Measurements from ENCODE around the gene CDH20.
"Not testable (repeated sequence)": the region's sequence is repeated elsewhere in the genome, so short reads cannot be mapped to it uniquely, and the experiment has no call there.

CDH20 gene

GRCh38 chr18:61350578-61350977, 17.3 kb downstream of the CDH20 start:
- no peak for DNase-seq

DNA sequence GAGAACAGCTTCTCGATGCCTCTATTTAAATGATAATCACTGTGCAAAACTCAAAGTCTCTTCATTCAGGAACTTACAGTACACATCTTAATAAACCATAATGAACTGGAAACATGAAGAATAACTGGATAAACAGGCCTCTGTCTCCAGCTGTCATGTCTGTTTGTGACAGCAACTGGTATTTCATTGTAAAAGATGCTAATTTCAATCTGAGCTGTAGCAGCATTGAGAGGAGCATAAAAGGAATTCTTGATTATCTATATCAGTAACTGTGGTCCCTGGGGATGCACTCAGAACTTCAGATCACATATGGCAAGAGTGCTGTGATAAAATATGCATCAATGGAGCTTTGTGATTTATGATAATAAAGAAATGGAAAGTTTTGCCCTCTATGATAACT, 18.8 kb downstream of the CDH20 start:
- DNase-seq, result no peak

GRCh38 chr18:61352611-61353010, 19.4 kb downstream of the CDH20 start:
- no peak for DNase-seq

- no peak for DNase-seq
These were observed 27.5 kb downstream of the CDH20 start for GRCh38 chr18:61360404-61361383.

- DNase-seq, result no peak
These were observed 29.3 kb downstream of the CDH20 start for GRCh38 chr18:61362511-61362910.

- DNase-seq, result no peak
These were observed 31.7 kb downstream of the CDH20 start for GRCh38 chr18:61364953-61365352.

DNA sequence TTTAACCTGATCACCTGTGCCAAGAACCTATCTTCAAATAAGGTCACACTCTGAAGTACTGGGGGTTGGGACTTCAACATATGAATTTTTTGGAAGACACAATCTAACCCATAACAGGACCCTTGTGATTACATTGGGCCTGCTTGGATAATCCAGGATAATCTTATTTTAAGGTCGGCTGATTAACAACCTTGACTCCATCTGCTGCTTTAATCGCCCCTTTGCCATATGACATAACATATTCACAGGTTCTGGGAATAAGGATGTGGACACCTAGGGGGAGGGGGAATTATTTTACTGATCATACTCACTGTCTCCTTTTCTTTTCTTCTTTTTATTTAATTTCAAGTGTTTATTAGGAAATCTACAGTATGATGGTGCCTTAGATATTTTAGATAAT, 34.8 kb downstream of the CDH20 start:
- DNase-seq, result no peak

DNA sequence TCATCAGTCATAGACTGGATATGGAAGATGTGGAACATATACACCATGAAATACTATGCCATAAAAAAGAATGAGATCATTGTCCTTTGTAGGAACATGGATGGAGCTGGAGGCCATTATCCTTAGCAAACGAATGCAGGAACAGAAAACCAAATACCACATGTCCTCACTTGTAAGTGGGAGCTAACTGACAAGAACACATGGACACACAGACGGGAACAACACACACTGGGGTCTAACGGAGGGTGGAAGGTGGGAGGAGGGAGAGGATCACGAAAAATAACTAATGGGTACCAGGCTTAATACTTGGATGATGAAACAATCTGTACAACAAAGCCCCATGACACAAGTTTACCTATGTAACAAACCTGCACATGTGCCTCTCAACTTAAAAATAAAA, 36.4 kb downstream of the CDH20 start:
- DNase-seq, result not testable (repeated sequence)

DNA sequence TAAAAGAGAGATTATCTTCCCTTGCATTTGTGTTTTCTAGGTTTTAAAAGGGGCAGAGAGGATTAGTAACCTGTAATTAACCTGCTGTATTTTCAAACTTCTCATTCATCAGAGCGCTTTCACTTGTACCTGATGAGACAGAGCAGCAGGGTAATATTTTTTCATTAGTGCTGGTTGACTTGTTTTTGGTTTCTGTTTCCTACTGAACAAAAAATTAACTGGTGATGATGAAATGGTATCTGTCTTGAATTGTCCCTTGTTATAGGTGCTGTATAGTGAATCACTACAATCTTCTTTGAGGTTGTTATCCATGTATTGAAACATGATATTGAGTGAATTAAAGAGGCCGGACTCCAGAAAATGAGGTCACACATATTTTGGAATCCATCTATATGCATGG, 37.9 kb downstream of the CDH20 start:
- no peak for DNase-seq

DNA sequence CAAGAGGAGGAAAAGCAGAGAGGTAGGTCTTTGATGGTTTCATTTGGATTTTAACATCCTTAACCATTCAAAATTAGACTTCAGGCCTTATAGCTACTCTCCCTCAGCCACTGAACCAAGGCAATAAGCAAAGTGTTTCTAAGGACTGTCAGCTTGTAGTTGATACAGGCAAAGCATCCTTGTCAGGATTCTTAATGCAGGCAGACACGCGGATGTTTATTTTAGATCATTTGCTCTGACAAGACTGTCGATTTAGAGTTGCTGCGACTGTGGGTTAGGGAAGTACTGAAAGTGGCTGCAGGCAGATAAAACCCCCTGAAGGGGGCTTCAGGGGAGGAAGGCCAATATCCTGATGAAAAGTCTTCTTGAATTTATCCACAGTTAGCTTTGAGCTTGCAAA, 46.6 kb downstream of the CDH20 start:
- no peak for DNase-seq

GRCh38 chr18:61388010-61388409, 54.8 kb downstream of the CDH20 start:
- no peak for DNase-seq

- no peak for DNase-seq
These were observed 61.8 kb downstream of the CDH20 start for GRCh38 chr18:61394983-61395382.

DNA sequence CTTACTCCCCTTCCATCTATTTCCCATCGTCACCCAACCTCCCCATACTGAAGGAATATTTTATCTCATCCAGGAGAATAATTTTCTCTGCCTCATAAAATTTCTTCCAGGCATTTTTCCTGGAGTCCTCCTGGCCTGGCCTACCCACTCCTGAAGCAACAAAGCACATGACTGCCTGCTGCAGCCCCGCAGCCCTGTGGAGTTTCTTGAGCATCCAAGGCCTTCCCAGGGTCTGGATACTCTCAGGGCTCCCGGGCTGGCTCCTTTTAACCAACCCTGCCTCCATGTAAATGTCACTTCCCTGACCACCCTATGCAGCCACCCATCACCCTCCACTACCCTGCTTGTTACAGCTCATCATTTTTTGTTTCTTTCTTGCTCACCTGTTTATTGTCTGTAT, 64.0 kb downstream of the CDH20 start:
- no peak for DNase-seq

GRCh38 chr18:61398961-61399705, 65.9 kb downstream of the CDH20 start:
- no peak for DNase-seq

GRCh38 chr18:61400016-61400635, 66.9 kb downstream of the CDH20 start:
- no peak for DNase-seq

GRCh38 chr18:61400716-61401115, 67.5 kb downstream of the CDH20 start:
- no peak for DNase-seq

DNA sequence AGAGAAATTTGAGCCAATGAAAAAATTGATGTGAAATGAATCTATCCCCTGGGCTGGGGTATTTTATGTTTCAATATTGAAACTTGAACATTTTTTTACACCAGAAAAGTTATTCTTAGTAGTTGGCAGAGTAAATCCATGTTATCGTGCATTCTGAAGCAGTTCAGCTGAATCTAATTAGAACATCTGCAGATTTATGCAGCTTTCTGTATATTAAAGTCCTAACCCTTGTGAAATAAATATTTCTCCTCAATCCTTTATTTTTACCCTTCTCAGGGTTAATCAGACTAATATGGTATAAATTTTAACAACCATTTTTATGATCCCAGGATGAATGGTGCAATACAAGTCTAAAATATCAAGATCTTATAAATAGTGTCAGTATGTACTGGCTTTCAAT, 69.5 kb downstream of the CDH20 start:
- DNase-seq, result no peak

GRCh38 chr18:61413396-61413795, 80.2 kb downstream of the CDH20 start:
- DNase-seq, result no peak

- DNase-seq, result no peak
These were observed 80.9 kb downstream of the CDH20 start for GRCh38 chr18:61414086-61414485.

- no peak for DNase-seq
These were observed 86.5 kb downstream of the CDH20 start for GRCh38 chr18:61419763-61420162.

GRCh38 chr18:61420218-61420885, 87.1 kb downstream of the CDH20 start:
- DNase-seq, result no peak

DNA sequence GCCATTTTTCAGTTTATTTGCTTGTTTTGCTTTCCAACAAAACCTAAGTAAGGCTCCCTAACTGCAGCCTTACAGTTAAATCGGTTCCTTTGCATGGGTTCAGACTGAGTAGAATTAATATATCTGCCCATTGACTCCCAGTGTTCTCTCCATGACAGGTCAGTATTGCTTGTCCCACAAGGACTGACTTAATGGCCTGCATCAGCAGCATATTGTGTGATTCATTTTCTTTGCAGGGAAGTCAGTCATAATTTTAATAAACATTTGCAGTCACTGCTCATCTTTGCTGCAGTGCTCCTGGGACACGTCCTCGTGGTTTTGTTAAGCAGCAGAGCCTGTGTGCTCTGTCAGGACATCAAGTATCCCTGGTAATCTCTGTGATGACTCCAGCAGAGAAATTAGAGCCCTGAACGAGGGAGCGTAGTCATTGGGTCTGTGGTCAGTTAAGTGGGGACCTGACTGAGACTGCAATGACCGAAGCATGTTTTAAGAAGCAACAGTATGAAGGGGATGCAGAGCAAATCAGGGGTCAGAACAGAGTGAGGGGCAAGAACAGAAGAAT, 93.3 kb downstream of the CDH20 start:
- DNase-seq, result no peak

DNA sequence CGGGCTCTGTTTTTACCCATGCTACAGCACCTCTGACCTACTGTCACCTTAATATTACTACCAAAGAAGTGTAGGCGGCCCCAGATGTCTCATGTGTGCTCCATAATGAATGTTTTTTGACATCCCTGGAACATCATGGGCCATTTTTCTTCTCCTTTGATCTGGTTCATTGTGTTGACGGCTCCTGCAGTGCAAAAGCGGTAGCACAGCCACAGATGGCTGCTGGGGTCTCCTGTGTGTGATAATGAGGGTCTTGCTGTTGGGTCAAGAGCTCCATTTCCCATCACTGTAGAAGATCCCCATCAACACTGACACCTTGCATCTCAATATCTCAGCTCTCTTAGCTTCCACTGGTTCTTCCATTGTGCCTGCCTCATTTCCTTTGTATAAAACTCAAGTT, 95.0 kb downstream of the CDH20 start:
- DNase-seq, result no peak
